GM21526 (cell line): ENCODE measurements around the gene SRRM1.
"Not testable (repeated sequence)": the region's sequence is repeated elsewhere in the genome, so short reads cannot be mapped to it uniquely, and the experiment has no call there.

ENCODE experiments used
- ATAC-seq: cut with Tn5 transposase; IDR thresholded peaks from one replicate; pipeline ENCODE4 v1.9.1; 2021; ENCODE audit warnings: moderate library complexity; ENCODE audit not compliant: unreplicated experiment, low FRiP score

The SRRM1 gene

GRCh38 chr1:24643363-24644099 lies 429 bp downstream of the SRRM1 start:
- peak; percentile 15 for ATAC-seq

DNA sequence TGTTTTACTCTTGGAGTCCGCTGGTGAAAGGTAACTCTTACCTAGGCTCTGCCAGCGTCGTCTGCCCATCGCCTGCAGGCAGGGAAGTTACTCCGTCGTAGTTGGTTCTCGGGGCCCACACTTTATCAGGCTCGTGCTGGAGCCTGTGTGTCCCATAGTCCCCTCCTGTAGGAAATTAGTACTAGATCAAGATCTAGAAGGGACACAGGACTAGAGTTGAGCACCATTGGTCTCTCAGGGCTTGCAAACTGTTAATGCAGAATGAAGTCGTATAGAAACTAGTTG lies 940 bp downstream of the SRRM1 start:
- no peak for ATAC-seq

DNA sequence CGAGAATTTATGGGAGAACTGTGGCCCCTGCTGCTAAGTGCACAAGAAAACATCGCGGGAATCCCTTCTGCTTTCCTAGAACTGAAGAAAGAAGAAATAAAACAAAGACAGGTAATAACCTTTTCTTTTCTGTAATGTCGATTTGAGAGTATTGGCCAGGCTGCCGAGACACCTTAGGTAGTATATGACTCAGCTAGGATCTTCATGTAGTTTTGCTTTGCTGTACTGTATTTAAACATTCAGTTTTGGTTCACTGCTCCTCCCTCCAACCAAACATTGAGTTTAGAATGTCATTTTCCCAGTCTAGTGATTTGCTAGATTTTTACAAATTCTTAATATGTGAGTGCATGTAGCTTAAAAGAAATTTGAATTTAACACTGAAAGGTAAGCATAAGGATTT lies 5.8 kb downstream of the SRRM1 start:
- no peak for ATAC-seq

- ATAC-seq: no peak
Observed at GRCh38 chr1:24652382-24652781, 9.3 kb downstream of the SRRM1 start.

DNA sequence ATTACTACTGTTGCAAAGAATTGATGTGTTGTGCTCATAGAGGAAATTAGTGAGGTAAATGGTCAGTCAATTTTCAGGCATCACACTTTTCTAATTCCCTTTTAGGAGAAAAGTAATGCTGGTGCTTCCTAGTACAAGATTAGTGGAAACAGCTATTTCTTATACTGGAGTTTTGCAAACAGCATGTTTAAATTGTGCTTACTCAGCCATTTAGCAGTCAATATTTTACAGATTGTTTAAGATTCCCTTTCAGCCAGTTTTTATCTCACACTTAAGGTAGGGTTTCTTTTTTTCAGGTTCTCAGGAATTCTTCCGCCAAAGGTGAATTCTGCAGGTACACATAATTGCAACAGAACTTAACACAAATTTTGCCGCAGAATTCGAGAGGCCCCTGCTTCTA lies 10.9 kb downstream of the SRRM1 start:
- no peak for ATAC-seq

GRCh38 chr1:24656046-24656445 lies 12.9 kb downstream of the SRRM1 start:
- no peak for ATAC-seq

DNA sequence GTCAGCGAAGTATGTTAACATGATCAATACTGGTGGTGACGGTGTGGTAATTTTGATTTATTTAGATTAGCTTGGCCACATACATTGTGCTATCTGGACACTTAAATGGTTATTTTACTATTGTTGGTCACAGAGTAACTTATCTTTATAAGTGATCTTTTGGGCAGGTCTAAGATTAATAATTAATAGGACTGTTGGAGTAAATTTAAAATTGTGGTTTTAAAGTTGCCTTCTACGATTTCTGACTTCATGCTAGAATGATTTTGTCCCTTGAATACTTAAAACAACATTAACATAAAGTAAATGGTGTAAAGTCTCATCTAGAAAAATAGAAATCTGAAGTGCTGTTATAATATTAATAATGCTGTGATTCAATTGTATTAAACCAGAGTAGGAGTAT lies 14.7 kb downstream of the SRRM1 start:
- no peak for ATAC-seq

DNA sequence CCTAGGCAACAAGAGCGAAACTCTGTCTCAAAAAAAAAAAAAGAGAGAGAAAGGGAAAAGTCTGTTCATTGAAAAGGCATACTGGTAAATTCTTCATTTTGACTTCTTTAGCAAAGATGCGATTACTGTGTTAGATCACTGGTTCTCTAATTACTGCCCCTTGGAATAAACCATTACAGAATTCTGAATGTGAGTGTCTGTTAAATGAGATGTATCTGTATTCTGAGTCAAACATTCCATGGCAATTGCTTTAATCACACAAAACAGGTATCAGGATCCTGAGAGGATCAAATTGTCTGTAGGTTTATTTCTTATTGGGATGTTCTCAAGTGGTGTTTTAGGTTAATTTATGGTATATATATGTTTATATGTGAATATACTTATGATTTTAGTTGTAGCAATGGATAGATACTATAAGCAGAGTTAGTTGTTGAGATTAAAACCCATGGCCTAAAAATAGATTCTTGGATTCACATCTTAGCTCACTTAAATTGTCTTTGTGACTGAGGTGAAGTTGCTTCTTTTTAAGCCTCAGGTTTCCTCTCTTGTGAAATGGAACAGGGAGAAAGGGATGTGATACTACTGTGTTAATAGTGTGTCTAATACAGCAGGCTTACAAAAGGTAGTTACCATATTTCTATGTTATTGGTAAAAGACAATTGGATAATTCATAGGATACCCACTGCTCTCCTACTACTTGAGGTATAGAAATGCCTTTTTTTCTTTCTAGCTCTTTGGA lies 16.2 kb downstream of the SRRM1 start:
- ATAC-seq: no peak

DNA sequence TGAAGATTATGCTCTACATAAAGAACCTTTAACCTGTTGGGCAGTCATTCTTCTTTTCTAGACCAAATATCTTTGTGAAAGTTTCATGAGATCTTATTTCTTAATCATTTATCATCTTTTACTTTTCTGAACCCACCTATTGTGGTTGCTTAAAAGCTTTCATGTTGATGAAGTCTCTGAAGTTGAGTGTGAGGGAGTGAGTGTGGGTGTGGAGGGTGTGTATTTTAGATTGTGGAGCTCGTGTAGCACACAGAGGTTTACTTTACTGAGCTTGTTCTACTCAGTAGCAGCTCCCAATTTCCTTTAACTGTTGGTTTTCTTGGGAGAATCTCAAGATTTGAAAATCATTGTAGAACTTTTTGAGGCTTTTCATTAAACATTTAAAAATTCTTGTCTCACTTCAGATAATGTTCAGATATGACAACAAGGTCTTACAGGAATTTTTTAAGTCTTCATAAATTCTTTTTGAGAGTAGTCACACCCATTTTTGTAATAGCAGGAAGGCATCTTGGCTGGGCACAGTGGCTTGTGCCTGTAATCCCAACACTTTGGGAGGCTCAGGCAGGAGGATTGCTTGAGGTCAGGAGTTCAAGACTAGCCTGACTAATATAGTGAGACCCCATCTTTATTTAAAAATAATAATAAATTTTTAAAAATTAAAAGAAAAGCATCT lies 17.0 kb downstream of the SRRM1 start:
- no peak for ATAC-seq

- ATAC-seq: no peak
Observed at GRCh38 chr1:24664507-24665033, 21.5 kb downstream of the SRRM1 start.

DNA sequence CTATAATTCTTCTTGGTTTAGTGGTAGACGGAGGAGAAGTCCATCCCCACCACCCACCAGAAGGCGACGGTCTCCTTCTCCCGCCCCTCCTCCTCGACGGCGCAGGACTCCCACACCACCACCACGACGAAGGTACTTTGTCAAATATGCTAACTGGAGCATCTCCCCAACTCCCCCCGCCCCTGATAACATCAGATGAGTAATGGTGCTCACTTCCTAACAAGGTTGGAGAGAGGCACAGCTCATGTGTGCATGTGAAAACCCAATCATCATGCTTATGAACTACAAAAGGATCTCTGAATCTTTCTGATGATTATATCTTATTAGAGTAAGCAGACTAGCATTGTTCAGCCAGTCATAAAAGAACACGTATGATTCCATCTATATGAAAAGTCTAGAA lies 23.7 kb downstream of the SRRM1 start:
- no peak for ATAC-seq

- ATAC-seq: not testable (repeated sequence)
Observed at GRCh38 chr1:24671372-24671771, 28.3 kb downstream of the SRRM1 start.

DNA sequence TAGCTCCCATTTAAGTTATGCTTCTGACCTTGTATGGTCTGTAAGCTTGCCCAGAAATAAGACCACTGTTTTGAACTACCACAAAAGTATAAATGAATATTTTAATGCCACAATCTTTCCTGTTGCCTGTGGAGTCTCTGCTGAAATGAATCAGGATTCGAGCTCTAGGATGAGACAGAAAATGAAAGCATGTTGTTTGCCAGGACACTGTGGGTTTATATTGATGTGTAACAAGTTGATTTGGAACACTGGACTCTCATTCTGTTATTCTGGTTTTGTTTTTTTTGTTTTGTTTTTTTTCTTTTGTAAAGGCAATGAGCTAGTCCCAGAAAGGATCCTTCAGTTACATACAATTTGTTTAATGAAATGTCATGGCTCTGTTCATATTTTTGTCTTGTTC lies 29.6 kb downstream of the SRRM1 start:
- ATAC-seq: not testable (repeated sequence)

DNA sequence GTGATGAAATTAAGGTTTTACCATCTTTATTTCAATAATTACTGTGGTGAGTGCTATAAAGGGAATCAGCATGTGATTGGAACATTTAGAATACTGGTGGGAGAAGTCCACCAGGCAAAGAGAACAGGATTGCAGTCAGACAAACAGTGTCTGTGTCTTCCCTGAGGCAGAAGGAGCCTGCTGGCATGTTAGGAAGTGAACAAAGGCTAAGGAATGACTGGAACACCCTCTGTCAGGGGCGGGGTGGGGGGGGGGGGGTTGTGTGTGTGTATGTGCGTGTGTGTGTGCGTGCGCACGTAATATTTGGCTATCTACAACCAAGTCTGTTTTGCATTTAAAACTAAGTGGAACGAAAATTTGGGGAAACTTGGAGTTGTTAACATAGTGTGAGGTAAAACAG lies 30.2 kb downstream of the SRRM1 start:
- no peak for ATAC-seq

DNA sequence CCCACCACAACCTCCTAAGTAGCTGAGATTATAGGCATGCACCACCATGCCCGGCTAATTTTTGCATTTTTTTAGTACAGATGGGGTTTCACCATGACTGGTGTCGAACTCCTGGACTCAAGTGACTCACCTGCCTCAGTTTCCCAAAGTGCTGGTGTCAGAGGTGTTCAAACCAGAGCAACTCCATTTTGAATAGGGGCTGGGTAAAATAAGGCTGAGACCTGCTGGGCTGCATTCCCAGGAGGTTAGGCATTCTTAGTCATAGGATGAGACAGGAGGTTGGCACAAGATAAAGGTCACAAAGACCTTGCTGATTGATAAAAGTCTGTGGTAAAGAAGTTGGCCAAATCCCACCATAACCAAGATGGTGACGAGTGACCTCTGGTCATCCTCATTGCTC lies 35.3 kb downstream of the SRRM1 start:
- ATAC-seq: not testable (repeated sequence)

DNA sequence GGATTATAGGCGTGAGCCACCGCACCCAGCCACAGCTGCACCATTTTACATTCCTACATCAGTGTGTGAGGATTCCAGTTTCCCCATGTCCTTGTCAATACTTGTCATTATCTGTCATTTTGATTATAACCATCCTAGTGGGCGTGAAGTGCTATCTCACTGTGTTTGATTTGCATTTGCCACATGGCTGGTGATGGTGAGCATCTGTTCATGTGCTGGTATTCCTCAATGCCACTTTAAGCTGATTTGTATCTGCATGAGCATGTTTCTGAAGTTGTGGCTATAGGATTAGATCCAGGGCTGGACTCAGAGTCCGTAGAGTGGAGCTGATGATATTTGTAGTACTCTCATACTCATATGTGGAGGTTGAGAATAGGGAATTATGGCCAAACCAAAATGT lies 36.6 kb downstream of the SRRM1 start:
- ATAC-seq: no peak

DNA sequence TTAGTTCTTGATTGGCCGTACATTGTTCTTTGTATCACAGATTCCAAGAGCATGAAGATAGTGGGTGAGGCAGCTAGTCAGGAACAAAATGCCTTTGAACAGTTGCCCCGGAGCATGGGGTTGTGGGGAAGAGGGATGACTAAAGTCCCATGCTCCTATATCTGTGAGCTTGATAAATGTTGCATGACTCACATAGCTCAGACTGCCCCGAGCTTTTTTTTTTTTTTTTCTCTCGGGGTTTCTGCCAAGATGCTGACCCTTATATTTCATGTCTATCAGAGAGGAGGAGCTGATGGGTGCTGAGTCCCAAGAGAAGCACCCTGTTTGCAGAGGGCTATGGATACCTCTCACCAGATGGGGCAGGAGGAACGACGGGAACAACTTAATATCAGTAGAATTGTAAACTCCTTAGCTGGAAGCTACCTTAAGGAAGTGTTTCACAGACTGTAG lies 40.6 kb downstream of the SRRM1 start:
- no peak for ATAC-seq

GRCh38 chr1:24688033-24688432 lies 44.9 kb downstream of the SRRM1 start:
- no peak for ATAC-seq

GRCh38 chr1:24688621-24689195 lies 45.6 kb downstream of the SRRM1 start:
- ATAC-seq: no peak

- ATAC-seq: no peak
Observed at GRCh38 chr1:24691051-24691450, 47.9 kb downstream of the SRRM1 start.

GRCh38 chr1:24692351-24692980 lies 49.4 kb downstream of the SRRM1 start:
- no peak for ATAC-seq
